ENCODE measurements around the gene ART3. TPM values are rescaled to one million over a fixed set of nuclear protein-coding genes. Genes with fewer than 3 reads are reported as not detected.

The ART3 gene
- total RNA-seq, 1 donor from 2014 or later, result not detected

GRCh38 chr4:76061982-76062381 lies 12.5 kb upstream of the ART3 start:
- Histone ChIP-seq H3K9me3 (no peaks in the 10 kb centered on the region), H3K27ac (no peak overlapping the region), H3K36me3 (no peaks in the 10 kb centered on the region), H3K27me3 (no peaks in the 10 kb centered on the region), H3K4me1 (no peaks in the 10 kb centered on the region), H3K4me3 (no peak overlapping the region)
- no peak for DNase-seq
- no peak for ATAC-seq
- intact Hi-C loops (cut with DNase I), result no loop called here
- TF ChIP-seq CTCF (IDR thresholded peaks at IDR 0.05), result no peak

- H3K4me1 ChIP-seq, result no peaks in the 10 kb centered on the region
- no peak for TF ChIP-seq CTCF (IDR thresholded peaks at IDR 0.05)
- intact Hi-C loops (cut with DNase I), result no loop called here
- no peak for ATAC-seq
- no peak for DNase-seq
- no peaks in the 10 kb centered on the region for H3K9me3 ChIP-seq
- H3K4me3 ChIP-seq, result no peak overlapping the region
- no peak overlapping the region for H3K27ac ChIP-seq
- H3K36me3 ChIP-seq, result no peaks in the 10 kb centered on the region
- no peaks in the 10 kb centered on the region for H3K27me3 ChIP-seq
These were observed 8.0 kb upstream of the ART3 start for GRCh38 chr4:76066546-76066945.

- ATAC-seq (peak; percentile 93), DNase-seq (no peak)
- intact Hi-C loops (cut with DNase I), result no loop called here
- Histone ChIP-seq H3K27ac (no peak overlapping the region), H3K27me3 (no peaks in the 10 kb centered on the region), H3K36me3 (no peaks in the 10 kb centered on the region), H3K9me3 (no peaks in the 10 kb centered on the region), H3K4me3 (no peak overlapping the region), H3K4me1 (no peaks in the 10 kb centered on the region)
- peak; percentile 86 for TF ChIP-seq CTCF (IDR thresholded peaks at IDR 0.05)
These were observed 6.7 kb upstream of the ART3 start for GRCh38 chr4:76067652-76068286.

DNA sequence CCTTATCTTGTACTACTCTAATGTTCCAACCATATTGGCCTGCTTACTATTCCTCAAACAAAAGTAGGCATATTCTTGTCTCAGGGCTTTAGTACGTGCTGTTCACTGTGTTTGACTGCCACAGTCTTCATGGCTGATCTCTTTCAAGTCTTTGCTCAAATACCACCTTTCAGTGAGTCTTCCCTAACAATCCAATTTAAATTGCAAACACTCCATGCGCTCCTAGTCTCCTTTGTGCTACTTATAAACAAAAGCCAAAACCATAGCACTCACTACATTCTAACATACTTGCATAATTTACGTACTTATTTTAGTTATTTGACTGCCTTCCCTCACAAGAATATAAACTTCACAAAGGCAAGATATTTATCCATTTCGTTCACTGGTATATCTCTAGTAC lies 1.7 kb upstream of the ART3 start:
- Histone ChIP-seq H3K4me3 (no peak overlapping the region), H3K4me1 (no peaks in the 10 kb centered on the region), H3K27ac (no peak overlapping the region), H3K9me3 (no peaks in the 10 kb centered on the region), H3K27me3 (no peaks in the 10 kb centered on the region), H3K36me3 (no peaks in the 10 kb centered on the region)
- ATAC-seq (no peak), DNase-seq (no peak)
- TF ChIP-seq CTCF (IDR thresholded peaks at IDR 0.05), result no peak
- intact Hi-C loops (cut with DNase I), result loop anchor here (5.0 kb wide), 1 partner anchor 75 kb away; no protein-coding TSS in a partner anchor

DNA sequence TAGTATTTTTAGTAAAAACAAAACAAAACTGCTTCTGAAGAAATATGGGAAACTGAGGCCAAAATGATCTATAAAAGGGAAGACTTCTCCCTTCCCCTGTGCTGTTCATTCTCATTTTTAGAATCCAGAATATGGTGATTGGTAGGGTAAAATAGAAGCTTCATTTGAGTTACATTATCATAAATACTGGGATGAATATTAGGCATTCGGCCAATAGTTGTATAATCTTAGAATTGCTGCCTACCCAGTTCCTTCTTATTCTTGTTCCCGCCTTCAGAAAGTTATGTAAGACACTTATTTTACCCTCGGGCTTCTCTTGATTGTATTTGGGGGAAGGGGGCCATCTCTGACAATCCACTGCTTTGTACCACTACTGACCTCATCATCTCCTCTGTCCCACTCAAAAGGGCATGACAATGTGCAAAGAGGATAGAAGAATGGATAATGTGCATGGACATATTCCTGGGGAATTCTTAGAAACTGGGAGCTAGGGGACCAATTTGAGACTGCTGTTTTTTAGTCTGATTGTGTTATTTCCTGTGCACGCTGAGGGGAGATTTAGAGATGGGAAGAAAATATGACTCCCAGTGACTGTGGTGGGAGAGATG lies 588 bp downstream of the ART3 start:
- TF ChIP-seq CTCF (IDR thresholded peaks at IDR 0.05), result no peak
- DNase-seq (no peak), ATAC-seq (no peak)
- Histone ChIP-seq H3K27ac (no peak overlapping the region), H3K4me3 (no peak overlapping the region), H3K27me3 (no peaks in the 10 kb centered on the region), H3K4me1 (no peaks in the 10 kb centered on the region), H3K36me3 (no peaks in the 10 kb centered on the region), H3K9me3 (no peaks in the 10 kb centered on the region)
- intact Hi-C loops (cut with DNase I), result loop anchor here (5.0 kb wide), 1 partner anchor 78 kb away; no protein-coding TSS in a partner anchor
